IMR-90 (cell line): ENCODE measurements around the gene ZNF555. TPM values are rescaled to one million over a fixed set of nuclear protein-coding genes. Genes with fewer than 3 reads are reported as not detected.

Source experiments
- ATAC-seq: fragments of 200-7000 bp; cut with Tn5 transposase; 2 replicates; pipeline ENCODE4 v1.9.1; 2020; ENCODE audit warnings: low read depth, mild to moderate bottlenecking, moderate library complexity
- BruUV-seq: library from RNA; stranded (reverse); fragments of 400-500 nt; replicated peaks from 2 replicates; lab custom pipeline; 2021; lab: Mats Ljungman, UMichigan
- CTCF ChIA-PET: fragments of 300-600 bp; formaldehyde crosslinking; extraction: SDS; loops from one replicate; lab custom pipeline; 2021; ENCODE audit warnings: antibody characterized with exemption; lab: Yijun Ruan, JAX
- POLR2A ChIA-PET: fragments of 300-600 bp; sonication (Branson Sonifier 250); formaldehyde crosslinking; loops from one replicate; lab custom pipeline; 2022; ENCODE audit warnings: antibody characterized with exemption; ENCODE audit not compliant: unreplicated experiment; lab: Charles Lee
- DNase-seq: peaks from one replicate; pipeline ENCODE4 v3.0.0; 2013
- H2AFZ ChIP-seq: replicated peaks from 2 replicates; pipeline ENCODE3; 2013; ENCODE audit warnings: low read length, mild to moderate bottlenecking; ENCODE audit not compliant: poor library complexity
- H2AK5ac ChIP-seq: 2 replicates; pipeline ENCODE4 v1.6.1; 2013; ENCODE audit warnings: low read depth, low read length, inconsistent platforms
- H2AK9ac ChIP-seq: replicated peaks from 2 replicates; pipeline ENCODE3; 2013; ENCODE audit warnings: mild to moderate bottlenecking, low read depth, low read length, moderate library complexity; ENCODE audit not compliant: poor library complexity
- H2BK120ac ChIP-seq: 2 replicates; pipeline ENCODE4 v1.6.1; 2013; ENCODE audit warnings: low read depth, low read length, inconsistent platforms
- H2BK15ac ChIP-seq: 3 replicates; pipeline ENCODE4 v1.6.1; 2013; ENCODE audit warnings: low read depth, low read length, inconsistent platforms
- H2BK20ac ChIP-seq: 2 replicates; pipeline ENCODE4 v1.6.1; 2013; ENCODE audit warnings: low read depth, mild to moderate bottlenecking, inconsistent platforms, low read length, moderate library complexity
- H2BK5ac ChIP-seq: 2 replicates; pipeline ENCODE4 v1.6.1; 2013; ENCODE audit warnings: mild to moderate bottlenecking, low read depth, low read length, inconsistent platforms; ENCODE audit not compliant: poor library complexity, severe bottlenecking
- H3K14ac ChIP-seq: replicated peaks from 2 replicates; pipeline ENCODE4 v1.6.1; 2013; ENCODE audit warnings: low read depth, low read length, inconsistent platforms
- H3K18ac ChIP-seq: 2 replicates; pipeline ENCODE4 v1.6.1; 2013; ENCODE audit warnings: low read depth, low read length, control low read depth
- H3K23ac ChIP-seq: 2 replicates; pipeline ENCODE4 v1.6.1; 2013; ENCODE audit warnings: low read depth, low read length, inconsistent platforms
- H3K27ac ChIP-seq: 2 replicates; pipeline ENCODE4 v1.5.1; 2013; ENCODE audit warnings: mild to moderate bottlenecking, control low read depth, low read length; ENCODE audit not compliant: insufficient read depth
- H3K27me3 ChIP-seq: 2 replicates; pipeline ENCODE4 v1.6.1; 2013; ENCODE audit warnings: low read length; ENCODE audit not compliant: control insufficient read depth, insufficient read depth
- H3K36me3 ChIP-seq: 2 replicates; pipeline ENCODE4 v1.6.1; 2013; ENCODE audit warnings: low read length, mixed read lengths; ENCODE audit not compliant: control insufficient read depth, insufficient read depth
- H3K4ac ChIP-seq: 2 replicates; pipeline ENCODE4 v1.6.1; 2013; ENCODE audit warnings: low read depth, low read length, inconsistent platforms
- H3K4me1 ChIP-seq: 2 replicates; pipeline ENCODE4 v1.6.1; 2013; ENCODE audit warnings: low read length, mixed read lengths; ENCODE audit not compliant: control insufficient read depth, insufficient read depth
- H3K4me2 ChIP-seq: 2 replicates; pipeline ENCODE4 v1.6.1; 2013; ENCODE audit warnings: low read depth, mild to moderate bottlenecking, control low read depth, low read length, moderate library complexity
- H3K4me3 ChIP-seq: 2 replicates; pipeline ENCODE4 v1.5.1; 2013; ENCODE audit warnings: low read depth, mild to moderate bottlenecking, control low read depth, low read length, moderate library complexity; ENCODE audit not compliant: insufficient read depth
- H3K56ac ChIP-seq: 2 replicates; pipeline ENCODE4 v1.6.1; 2013; ENCODE audit warnings: low read length, inconsistent platforms; ENCODE audit not compliant: insufficient read depth; ENCODE audit errors: extremely low read depth
- H3K79me1 ChIP-seq, 2 experiments: 2 replicates each; pipeline ENCODE4 v1.6.1; 2013; ENCODE audit warnings: low read length in 2 of 2, inconsistent platforms in 1 of 2, low read depth in 1 of 2
- H3K9ac ChIP-seq: 2 replicates; pipeline ENCODE4 v1.6.1; 2013; ENCODE audit warnings: low read depth, low read length, control low read depth
- H3K9me1 ChIP-seq: 2 replicates; pipeline ENCODE4 v1.6.1; 2013; ENCODE audit warnings: low read length, inconsistent platforms; ENCODE audit not compliant: insufficient read depth
- H3K9me3 ChIP-seq: 2 replicates; pipeline ENCODE4 v1.6.1; 2013; ENCODE audit warnings: low read length; ENCODE audit not compliant: control insufficient read depth, insufficient read depth
- H4K20me1 ChIP-seq: 2 replicates; pipeline ENCODE4 v1.6.1; 2013; ENCODE audit warnings: low read length, inconsistent platforms; ENCODE audit not compliant: insufficient read depth
- H4K5ac ChIP-seq: 2 replicates; pipeline ENCODE4 v1.6.1; 2013; ENCODE audit warnings: mild to moderate bottlenecking, low read depth, low read length, control low read depth
- H4K8ac ChIP-seq, 2 experiments: 2 replicates each; pipeline ENCODE4 v1.6.1; 2013; ENCODE audit warnings: low read depth in 2 of 2, low read length in 2 of 2, control low read depth in 1 of 2, inconsistent platforms in 1 of 2
- H4K91ac ChIP-seq: 2 replicates; pipeline ENCODE4 v1.6.1; 2013; ENCODE audit warnings: low read depth, low read length, inconsistent platforms; ENCODE audit not compliant: insufficient read depth
- BHLHE40 ChIP-seq: fragments of 150-350 bp; IDR thresholded peaks from 2 replicates; pipeline ENCODE4 v1.6.1; 2016; ENCODE audit warnings: mild to moderate bottlenecking, low read depth, low read length
- CEBPB ChIP-seq: IDR thresholded peaks from 2 replicates; pipeline ENCODE4 v1.6.1; 2012; ENCODE audit warnings: low read depth, low read length, improper control_type of control experiment
- RAD21 ChIP-seq: IDR thresholded peaks from 2 replicates; pipeline ENCODE4 v1.6.1; 2012; ENCODE audit warnings: low read length, improper control_type of control experiment
- SMC3 ChIP-seq: fragments of 150-350 bp; IDR thresholded peaks from 2 replicates; pipeline ENCODE4 v1.6.1; 2016; ENCODE audit warnings: low read depth, mild to moderate bottlenecking, antibody characterized with exemption, low read length, moderate library complexity
- WGBS, 2 experiments: methylation state at CpG; one replicate each; pipeline versions ENCODE4 v1.1.5 to v1.1.7; 2013; ENCODE audit warnings: missing lambda C conversion rate in 2 of 2; ENCODE audit not compliant: insufficient read length in 1 of 2; ENCODE audit errors: extremely low coverage in 2 of 2; 5-methylcytosine and 5-hydroxymethylcytosine counted together
- dilution Hi-C: fragments of 300-500 bp; cut with HindIII; formaldehyde crosslinking; loops from one replicate; pipeline ENCODE4 v1.14.3; 2018; ENCODE audit warnings: low sequenced_read_pairs; ENCODE audit not compliant: unreplicated experiment
- in situ Hi-C: fragments of 300-500 bp; cut with MboI; formaldehyde crosslinking; loops from 3 replicates; pipeline ENCODE4 v1.14.3; 2019; ENCODE audit warnings: low sequenced_read_pairs, inconsistent platforms, mixed read lengths
- intact Hi-C: fragments of 100-400 bp; cut with micrococcal nuclease; formaldehyde crosslinking; loops from 2 replicates; pipeline ENCODE4 v1.10.0; 2022
- polyA plus RNA-seq, 3 experiments: library from polyadenylated mRNA; depleted of rRNA; stranded (reverse); fragments of >200 nt; gene quantifications; 2 replicates each; pipeline ENCODE4 v1.2.3, GENCODE V29; 2012; ENCODE audit warnings: low replicate concordance in 1 of 3
- total RNA-seq: library from RNA; depleted of rRNA; stranded (reverse); fragments of >200 nt; gene quantifications from 2 replicates; pipeline ENCODE4 v1.2.3, GENCODE V29; 2012
- TF ChIP-seq, protein P1 (sequence below): conservative IDR thresholded peaks from 2 replicates; pipeline ENCODE4 v1.5.1; 2012; ENCODE audit warnings: mild to moderate bottlenecking, low read depth, low read length, improper control_type of control experiment

Gene ZNF555
- total and polyA plus RNA-seq, 2 of the 4 experiments (the other 2 are of a cell fraction) = 2.8 to 9.7 TPM

DNA sequence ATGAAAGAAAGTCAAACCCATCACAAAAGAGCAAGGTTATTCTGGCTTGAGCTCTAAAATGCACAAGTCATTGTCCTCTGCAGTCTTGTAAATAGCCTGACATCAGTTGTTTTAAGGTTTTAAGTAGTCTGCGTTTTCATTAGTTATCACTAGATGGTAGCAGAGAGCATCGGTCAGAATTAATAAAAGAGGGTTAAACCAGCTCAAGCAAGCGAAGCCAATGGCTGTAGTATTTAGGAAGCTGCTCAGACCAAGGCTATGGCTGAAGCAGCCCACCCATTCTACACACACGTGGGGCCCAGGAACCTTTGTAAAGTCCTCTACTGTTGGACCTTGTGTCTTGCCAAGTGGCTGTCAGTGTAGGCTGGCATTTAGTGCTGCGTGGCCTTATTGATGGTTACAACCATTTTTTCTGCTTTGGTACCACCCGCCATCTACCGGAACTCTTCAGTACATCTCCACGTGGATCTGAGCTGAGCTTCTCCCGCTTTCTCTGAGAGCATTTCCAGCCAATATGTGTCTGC, 46.2 kb downstream of the ZNF555 start:
- H3K23ac ChIP-seq = no peak overlapping the region
- H4K5ac ChIP-seq = no peak overlapping the region
- H3K9ac ChIP-seq = no peak overlapping the region
- H3K79me1 ChIP-seq = no peaks in the 10 kb centered on the region
- peak overlapping the region; percentile 77 for H2AFZ ChIP-seq
- H2AK5ac ChIP-seq = no peak overlapping the region
- H2BK15ac ChIP-seq = no peak overlapping the region
- DNase-seq (peak; percentile 61), ATAC-seq (peak; percentile 99)
- in situ Hi-C loops = no loop called here
- no peaks in the 10 kb centered on the region for H3K9me3 ChIP-seq
- intact Hi-C loops = no loop called here
- no peak overlapping the region for H3K56ac ChIP-seq
- H2BK120ac ChIP-seq = no peak overlapping the region
- TF ChIP-seq SMC3 = peak; percentile 39
- TF ChIP-seq RAD21 = peak; percentile 46
- no peak for TF ChIP-seq BHLHE40
- no peak for TF ChIP-seq CEBPB
- TF ChIP-seq, protein P1, sequence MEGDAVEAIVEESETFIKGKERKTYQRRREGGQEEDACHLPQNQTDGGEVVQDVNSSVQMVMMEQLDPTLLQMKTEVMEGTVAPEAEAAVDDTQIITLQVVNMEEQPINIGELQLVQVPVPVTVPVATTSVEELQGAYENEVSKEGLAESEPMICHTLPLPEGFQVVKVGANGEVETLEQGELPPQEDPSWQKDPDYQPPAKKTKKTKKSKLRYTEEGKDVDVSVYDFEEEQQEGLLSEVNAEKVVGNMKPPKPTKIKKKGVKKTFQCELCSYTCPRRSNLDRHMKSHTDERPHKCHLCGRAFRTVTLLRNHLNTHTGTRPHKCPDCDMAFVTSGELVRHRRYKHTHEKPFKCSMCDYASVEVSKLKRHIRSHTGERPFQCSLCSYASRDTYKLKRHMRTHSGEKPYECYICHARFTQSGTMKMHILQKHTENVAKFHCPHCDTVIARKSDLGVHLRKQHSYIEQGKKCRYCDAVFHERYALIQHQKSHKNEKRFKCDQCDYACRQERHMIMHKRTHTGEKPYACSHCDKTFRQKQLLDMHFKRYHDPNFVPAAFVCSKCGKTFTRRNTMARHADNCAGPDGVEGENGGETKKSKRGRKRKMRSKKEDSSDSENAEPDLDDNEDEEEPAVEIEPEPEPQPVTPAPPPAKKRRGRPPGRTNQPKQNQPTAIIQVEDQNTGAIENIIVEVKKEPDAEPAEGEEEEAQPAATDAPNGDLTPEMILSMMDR = peak; percentile 62
- CTCF ChIA-PET = interaction anchor here (0.5 to 1.7 kb wide), 6 partner anchors 11 to 683 kb away, joined by 3 to 10 read pairs (median 4); partner anchors contain the start of genes ZNF555 and ZNF57
- 45% methylated on average over 5 of the region's 9 CpGs; no CpG with 5 or more reads in 1 of the 2 experiments for WGBS, 2 experiments
- H3K27me3 ChIP-seq = no peaks in the 10 kb centered on the region
- H4K20me1 ChIP-seq = no peaks in the 10 kb centered on the region
- no peaks in the 10 kb centered on the region for H3K36me3 ChIP-seq
- no peak overlapping the region for H2BK20ac ChIP-seq
- no peak overlapping the region for H2BK5ac ChIP-seq
- peak overlapping the region; percentile 85; the same call in 1 of the 2 replicates for H3K4me2 ChIP-seq
- dilution Hi-C loops = no loop called here
- POLR2A ChIA-PET = no interaction called here
- no peak overlapping the region for H3K18ac ChIP-seq
- H3K4me1 ChIP-seq = no peaks in the 10 kb centered on the region
- H3K14ac ChIP-seq = no peak overlapping the region
- no peak overlapping the region for H3K4me3 ChIP-seq
- no peaks in the 10 kb centered on the region for H3K9me1 ChIP-seq
- H3K27ac ChIP-seq = no peak overlapping the region
- H4K8ac ChIP-seq = no peak overlapping the region
- no peak overlapping the region for H4K91ac ChIP-seq
- H3K4ac ChIP-seq = no peak overlapping the region
- H2AK9ac ChIP-seq = peak overlapping the region; percentile 5
- BruUV-seq = no TSS peak
